Activated CD8-positive, alpha-beta memory T cell treated with anti-CD3 and anti-CD28 coated beads for 1 hour (primary cell): ENCODE results near the gene NBDY.
A peak's percentile ranks its signal among the peaks of the same experiment; 100 is the strongest.
"Not testable (repeated sequence)": the region's sequence is repeated elsewhere in the genome, so short reads cannot be mapped to it uniquely, and the experiment has no call there.

Experiments
- DNase-seq, 2 donors: peaks; one replicate each; pipeline ENCODE4 v3.0.0-alpha.2; 2020; ENCODE audit warnings: low read depth in 1 of 2; ENCODE audit errors: extremely low read depth in 1 of 2

NBDY gene

GRCh38 chrX:56798866-56799758, 70.1 kb downstream of the NBDY start:
- DNase-seq, result no peak

- no peak for DNase-seq
These were observed 71.3 kb downstream of the NBDY start for GRCh38 chrX:56800307-56800706.

- DNase-seq, result no peak
These were observed 71.8 kb downstream of the NBDY start for GRCh38 chrX:56800801-56801200.

- no peak for DNase-seq
These were observed 73.4 kb downstream of the NBDY start for GRCh38 chrX:56802428-56802827.

- DNase-seq, result peak; percentile 40 to 48
These were observed 74.1 kb downstream of the NBDY start for GRCh38 chrX:56802921-56803849.

- no peak for DNase-seq
These were observed 75.0 kb downstream of the NBDY start for GRCh38 chrX:56803850-56804681.

- no peak for DNase-seq
These were observed 75.8 kb downstream of the NBDY start for GRCh38 chrX:56804867-56805266.

- DNase-seq, result no peak
These were observed 76.4 kb downstream of the NBDY start for GRCh38 chrX:56805399-56805798.

- DNase-seq, result not testable (repeated sequence)
These were observed 77.1 kb downstream of the NBDY start for GRCh38 chrX:56806176-56806575.

- DNase-seq, result no peak
These were observed 82.6 kb downstream of the NBDY start for GRCh38 chrX:56811599-56811998.

- DNase-seq, result no peak
These were observed 83.6 kb downstream of the NBDY start for GRCh38 chrX:56812515-56813105.

- peak in 1 of 2 donors; percentile 7 for DNase-seq
These were observed 84.3 kb downstream of the NBDY start for GRCh38 chrX:56813318-56813837.

GRCh38 chrX:56817179-56817578, 88.1 kb downstream of the NBDY start:
- DNase-seq, result no peak

- DNase-seq, result no peak
These were observed 97.0 kb downstream of the NBDY start for GRCh38 chrX:56826020-56826419.

- no peak for DNase-seq
These were observed 104.6 kb downstream of the NBDY start for GRCh38 chrX:56833626-56834025.

GRCh38 chrX:56853436-56853835, 124.4 kb downstream of the NBDY start:
- DNase-seq, result no peak

- no peak for DNase-seq
These were observed 128.0 kb downstream of the NBDY start for GRCh38 chrX:56857042-56857441.

- no peak for DNase-seq
These were observed 131.8 kb downstream of the NBDY start for GRCh38 chrX:56860888-56861287.
